Activated CD4-positive, alpha-beta T cell treated with anti-CD3 and anti-CD28 coated beads, Interleukin-2, amount 50 U/mL, for 4 hours (primary cell): ENCODE measurements around the gene RBM44.
"Not testable (repeated sequence)": the region's sequence is repeated elsewhere in the genome, so short reads cannot be mapped to it uniquely, and the experiment has no call there.

Source experiments
- DNase-seq, 2 experiments: peaks; one replicate each; pipeline ENCODE4 v3.0.0-alpha.2; 2020

The RBM44 gene

GRCh38 chr2:237798236-237799059 lies at the start of gene RBM44:
RBM44 (plus strand) TSS chr2:237798779; CDS start chr2:237813610, 14,831 bp downstream.
- DNase-seq = no peak

- DNase-seq = no peak
Observed at GRCh38 chr2:237749002-237749401, 49.6 kb upstream of the RBM44 start.

- DNase-seq = no peak
Observed at GRCh38 chr2:237749961-237750360, 48.6 kb upstream of the RBM44 start.

GRCh38 chr2:237750441-237750840 lies 48.1 kb upstream of the RBM44 start:
- not testable (repeated sequence) for DNase-seq

- DNase-seq = no peak
Observed at GRCh38 chr2:237752761-237753165, 45.8 kb upstream of the RBM44 start.

GRCh38 chr2:237754182-237754581 lies 44.4 kb upstream of the RBM44 start:
- no peak for DNase-seq

- no peak for DNase-seq
Observed at GRCh38 chr2:237754626-237755248, 43.8 kb upstream of the RBM44 start.

GRCh38 chr2:237757616-237758015 lies 41.0 kb upstream of the RBM44 start:
- no peak for DNase-seq

- no peak for DNase-seq
Observed at GRCh38 chr2:237758185-237758584, 40.4 kb upstream of the RBM44 start.

- DNase-seq = no peak
Observed at GRCh38 chr2:237759176-237759575, 39.4 kb upstream of the RBM44 start.

GRCh38 chr2:237760506-237761502 lies 37.8 kb upstream of the RBM44 start:
- DNase-seq = no peak

GRCh38 chr2:237762291-237763182 lies 36.0 kb upstream of the RBM44 start:
- not testable (repeated sequence) for DNase-seq

- no peak for DNase-seq
Observed at GRCh38 chr2:237763812-237764211, 34.8 kb upstream of the RBM44 start.

- not testable (repeated sequence) for DNase-seq
Observed at GRCh38 chr2:237765122-237765521, 33.5 kb upstream of the RBM44 start.

GRCh38 chr2:237765875-237766274 lies 32.7 kb upstream of the RBM44 start:
- no peak for DNase-seq

GRCh38 chr2:237766340-237766739 lies 32.2 kb upstream of the RBM44 start:
- no peak for DNase-seq

- no peak for DNase-seq
Observed at GRCh38 chr2:237772513-237772912, 26.1 kb upstream of the RBM44 start.

GRCh38 chr2:237773826-237774225 lies 24.8 kb upstream of the RBM44 start:
- no peak for DNase-seq

GRCh38 chr2:237774811-237775553 lies 23.6 kb upstream of the RBM44 start:
- DNase-seq = peak; percentile 29 to 35

- DNase-seq = no peak
Observed at GRCh38 chr2:237779521-237779920, 19.1 kb upstream of the RBM44 start.

GRCh38 chr2:237782181-237782580 lies 16.4 kb upstream of the RBM44 start:
- no peak for DNase-seq
